ENCODE data around the gene MAFG.

MAFG gene

DNA sequence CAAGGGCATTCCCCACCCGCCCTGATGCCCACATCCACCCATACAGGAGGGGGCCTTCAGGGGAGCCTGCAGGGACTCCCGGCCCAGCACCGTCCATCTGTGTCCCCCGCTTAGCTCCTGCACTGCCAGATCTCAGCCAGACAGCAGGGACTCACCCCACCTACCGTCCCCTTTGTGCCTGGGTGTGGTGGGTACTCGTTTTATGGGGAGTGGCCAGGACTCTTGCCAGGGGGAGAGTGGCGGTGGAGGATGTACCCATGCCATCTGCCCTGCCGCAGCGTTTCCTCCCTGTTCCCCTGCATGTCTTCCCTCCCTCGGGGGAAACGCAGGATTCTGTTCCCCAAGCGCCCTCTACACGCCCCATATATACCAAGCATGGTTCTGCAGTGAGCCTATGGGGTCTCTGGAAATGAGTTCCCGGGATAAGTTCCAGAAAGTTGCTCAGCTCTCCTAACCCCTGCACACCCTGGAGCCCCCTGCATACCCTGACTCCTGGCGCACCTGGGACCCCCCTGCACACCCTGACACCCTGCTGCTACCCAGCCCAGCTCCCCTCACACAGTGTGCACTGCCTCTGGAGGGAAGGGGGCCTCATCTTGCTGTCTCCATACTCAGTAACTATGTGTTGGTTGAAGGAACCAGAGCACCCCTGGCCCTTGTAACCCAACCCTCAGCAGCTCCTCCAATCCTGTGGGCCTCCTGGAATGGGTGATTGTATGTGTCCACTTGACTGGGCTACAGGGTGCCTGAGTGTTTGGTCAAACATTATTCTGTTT lies 4.2 kb upstream of the MAFG start:
- TF ChIP-seq, protein P1, sequence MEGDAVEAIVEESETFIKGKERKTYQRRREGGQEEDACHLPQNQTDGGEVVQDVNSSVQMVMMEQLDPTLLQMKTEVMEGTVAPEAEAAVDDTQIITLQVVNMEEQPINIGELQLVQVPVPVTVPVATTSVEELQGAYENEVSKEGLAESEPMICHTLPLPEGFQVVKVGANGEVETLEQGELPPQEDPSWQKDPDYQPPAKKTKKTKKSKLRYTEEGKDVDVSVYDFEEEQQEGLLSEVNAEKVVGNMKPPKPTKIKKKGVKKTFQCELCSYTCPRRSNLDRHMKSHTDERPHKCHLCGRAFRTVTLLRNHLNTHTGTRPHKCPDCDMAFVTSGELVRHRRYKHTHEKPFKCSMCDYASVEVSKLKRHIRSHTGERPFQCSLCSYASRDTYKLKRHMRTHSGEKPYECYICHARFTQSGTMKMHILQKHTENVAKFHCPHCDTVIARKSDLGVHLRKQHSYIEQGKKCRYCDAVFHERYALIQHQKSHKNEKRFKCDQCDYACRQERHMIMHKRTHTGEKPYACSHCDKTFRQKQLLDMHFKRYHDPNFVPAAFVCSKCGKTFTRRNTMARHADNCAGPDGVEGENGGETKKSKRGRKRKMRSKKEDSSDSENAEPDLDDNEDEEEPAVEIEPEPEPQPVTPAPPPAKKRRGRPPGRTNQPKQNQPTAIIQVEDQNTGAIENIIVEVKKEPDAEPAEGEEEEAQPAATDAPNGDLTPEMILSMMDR (conservative IDR thresholded peaks at IDR 0.05) = no peak
- H3K27ac ChIP-seq = no peak overlapping the region

DNA sequence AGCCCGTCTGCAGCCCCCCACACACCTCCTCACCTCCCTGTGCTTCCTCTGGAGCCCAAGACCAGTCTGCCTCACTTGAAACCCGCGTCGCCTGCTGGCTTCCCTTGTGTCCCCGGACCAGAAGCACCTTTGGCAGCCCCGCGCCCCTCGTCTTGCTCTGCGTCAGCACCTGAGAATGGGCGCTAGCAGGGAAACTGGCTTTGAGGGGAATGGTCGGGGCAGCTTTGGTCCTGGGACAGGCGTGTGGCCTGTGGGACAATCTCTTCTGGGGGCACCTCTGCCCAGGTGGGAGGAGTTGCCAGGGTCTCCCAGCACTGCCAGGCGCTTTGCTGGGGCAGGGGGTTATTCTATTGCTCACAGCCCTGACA lies 3.6 kb upstream of the MAFG start:
- H3K27ac ChIP-seq = no peak overlapping the region
- TF ChIP-seq, protein P1 (conservative IDR thresholded peaks at IDR 0.05) = no peak

DNA sequence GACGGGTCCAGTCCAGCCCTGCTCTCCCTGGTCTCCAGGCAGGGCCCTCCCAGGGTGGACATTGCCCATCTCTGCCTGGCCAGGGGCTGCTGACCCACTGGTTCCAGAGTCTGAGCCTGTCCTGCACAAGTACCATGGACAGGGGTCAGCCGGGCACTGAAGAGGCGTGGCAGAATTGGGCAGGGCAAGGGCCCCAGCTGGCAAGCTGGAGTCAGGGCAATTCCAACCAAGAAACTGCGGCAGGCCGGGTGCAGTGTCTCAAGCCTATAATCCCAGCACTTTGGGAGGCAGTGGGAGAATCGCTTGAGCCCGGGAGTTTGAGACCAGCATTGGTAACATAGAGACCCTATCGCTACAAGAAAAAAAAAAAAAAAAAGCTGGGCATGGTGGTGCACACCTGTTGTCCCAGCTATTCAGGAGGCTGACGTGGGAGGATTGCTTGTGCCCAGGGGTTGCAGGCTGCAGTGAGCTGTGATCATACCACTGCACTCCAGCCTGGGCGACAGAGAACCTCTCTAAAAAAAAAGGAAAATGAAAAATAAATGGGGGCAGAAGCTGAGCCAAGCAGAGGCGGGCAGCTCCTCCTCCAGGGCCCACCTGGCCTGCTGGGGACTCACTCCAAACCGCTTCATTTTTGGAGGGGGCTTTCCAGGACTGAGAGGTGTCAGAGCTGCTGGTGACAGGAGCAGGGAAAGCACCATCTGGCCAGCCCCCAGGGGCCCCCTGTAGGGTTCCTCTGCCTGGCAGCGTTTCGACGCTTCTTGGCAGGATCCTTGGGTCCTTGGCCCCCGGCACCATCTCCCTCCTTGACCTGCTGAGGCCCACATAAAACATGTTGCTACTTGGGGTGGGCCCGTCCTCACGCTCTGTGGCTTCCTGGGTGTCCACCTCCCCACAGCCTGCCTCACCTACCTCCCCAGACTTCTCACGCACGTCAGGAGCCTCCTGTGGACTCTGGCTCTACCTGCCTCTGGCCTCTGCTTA lies 2.9 kb upstream of the MAFG start:
- TF ChIP-seq, protein P1 (conservative IDR thresholded peaks at IDR 0.05) = no peak
- H3K27ac ChIP-seq = no peak overlapping the region

DNA sequence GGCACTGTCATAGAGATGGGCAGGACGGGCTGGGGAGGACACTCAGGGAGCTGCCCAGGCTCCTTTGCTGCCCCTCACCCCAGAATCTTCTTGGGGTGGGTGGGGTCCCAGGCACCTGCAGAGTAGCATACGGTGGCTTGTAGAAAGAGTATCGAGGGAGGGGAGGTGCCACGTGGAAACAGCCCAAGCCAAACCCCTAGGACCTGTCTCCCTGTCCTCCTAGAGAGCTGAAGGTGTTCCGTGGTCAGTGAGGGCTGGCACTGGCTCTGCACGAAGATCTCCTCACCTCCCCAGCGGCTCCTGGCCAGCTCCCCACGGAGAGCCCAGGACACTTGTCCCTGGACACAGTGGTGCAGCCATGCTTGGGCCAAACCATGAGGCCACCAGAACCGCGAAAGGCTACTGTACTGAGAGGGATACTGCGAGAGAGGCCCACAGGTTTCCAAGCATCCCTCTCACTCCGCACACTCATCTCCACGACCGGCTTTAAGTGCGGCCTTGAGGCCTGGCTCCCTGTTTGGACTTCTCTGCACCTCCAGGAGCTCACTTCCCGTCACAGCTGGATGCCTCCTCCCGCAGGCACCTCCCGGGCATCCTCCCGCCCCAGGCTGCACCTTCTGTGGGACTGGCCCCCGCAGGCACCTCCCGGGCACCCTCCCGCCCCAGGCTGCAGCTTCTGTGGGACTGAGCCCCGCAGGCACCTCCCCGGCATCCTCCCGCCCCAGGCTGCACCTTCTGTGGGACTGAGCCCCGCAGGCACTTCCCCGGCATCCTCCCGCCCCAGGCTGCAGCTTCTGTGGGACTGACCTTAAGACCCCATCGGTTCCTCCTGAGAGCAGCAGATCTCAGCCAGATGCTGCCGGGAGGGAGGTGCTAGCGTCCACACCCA lies 2.0 kb upstream of the MAFG start:
- TF ChIP-seq, protein P1 (conservative IDR thresholded peaks at IDR 0.05) = no peak
- H3K27ac ChIP-seq = peak overlapping the region; percentile 90

DNA sequence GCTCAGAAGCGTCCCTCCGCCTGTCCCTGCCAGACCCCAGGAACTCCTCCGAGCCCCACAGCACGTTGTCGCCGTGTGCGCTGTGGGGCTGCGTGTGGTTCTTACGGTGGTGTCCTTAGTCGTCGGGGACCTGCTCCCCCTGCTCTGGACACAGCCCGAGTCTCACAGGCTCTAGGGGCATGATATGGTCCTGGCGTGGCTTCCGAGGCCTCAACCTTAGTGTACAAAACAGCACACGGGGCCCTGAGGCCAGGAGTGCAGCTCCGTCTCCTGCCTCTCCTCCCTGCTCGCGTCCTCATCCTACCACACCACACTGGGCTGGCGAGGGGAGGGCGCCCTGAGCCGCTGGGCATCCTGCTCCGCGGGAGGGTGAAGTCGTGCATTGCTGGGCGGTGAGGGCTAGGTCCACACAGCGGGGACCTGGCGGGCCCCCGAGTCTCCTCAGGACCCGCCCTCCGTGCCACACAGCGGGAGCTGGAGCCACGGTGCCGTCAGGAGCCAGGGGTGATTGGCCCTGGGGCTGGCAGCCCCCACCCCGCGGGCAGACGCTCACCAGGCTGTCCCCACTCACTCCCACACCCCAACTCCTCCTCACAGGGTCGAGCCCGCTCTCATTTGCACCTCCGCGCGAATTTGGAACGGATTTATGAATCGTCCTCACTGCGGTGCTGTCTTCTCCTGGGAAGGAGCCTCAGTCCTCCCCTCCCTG lies 1.2 kb upstream of the MAFG start:
- peak overlapping the region; percentile 90 for H3K27ac ChIP-seq
- TF ChIP-seq, protein P1 (conservative IDR thresholded peaks at IDR 0.05) = no peak

DNA sequence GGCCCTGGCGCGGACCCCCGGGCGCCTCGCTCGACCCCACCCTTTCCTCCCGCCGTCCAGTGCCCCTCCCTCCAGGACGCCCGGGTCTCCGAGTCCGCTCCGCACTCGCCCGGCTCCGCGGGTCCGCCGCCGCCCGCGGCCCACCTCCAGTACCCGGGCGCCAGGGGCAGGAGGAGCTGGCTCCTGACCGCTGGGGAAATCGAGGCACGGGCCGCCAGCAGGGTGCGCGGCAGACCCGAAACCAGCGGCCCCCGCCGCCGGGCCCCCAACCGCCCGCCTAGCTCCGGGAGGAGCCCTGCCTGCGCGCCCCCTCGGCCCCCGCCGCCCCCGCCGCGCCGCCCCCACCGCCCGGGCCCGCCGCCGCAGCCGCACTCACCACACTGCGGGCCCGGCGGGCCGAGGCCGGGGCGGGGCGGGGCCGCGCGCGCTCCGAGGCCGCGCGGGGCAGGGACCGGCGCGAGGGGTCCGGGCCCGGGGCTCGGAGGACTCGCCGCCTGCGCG lies 333 bp downstream of the MAFG start:
- peak overlapping the region; percentile 90 for H3K27ac ChIP-seq
- TF ChIP-seq, protein P1 (conservative IDR thresholded peaks at IDR 0.05) = no peak

All from VCaP (cell line).